HG02763 (cell line): ENCODE data around the gene STX4.

Experiments used
- ATAC-seq: cut with Tn5 transposase; IDR thresholded peaks from one replicate; pipeline ENCODE4 v1.9.1; 2021; ENCODE audit warnings: mild to moderate bottlenecking, moderate library complexity; ENCODE audit not compliant: unreplicated experiment

The STX4 gene, protein sequence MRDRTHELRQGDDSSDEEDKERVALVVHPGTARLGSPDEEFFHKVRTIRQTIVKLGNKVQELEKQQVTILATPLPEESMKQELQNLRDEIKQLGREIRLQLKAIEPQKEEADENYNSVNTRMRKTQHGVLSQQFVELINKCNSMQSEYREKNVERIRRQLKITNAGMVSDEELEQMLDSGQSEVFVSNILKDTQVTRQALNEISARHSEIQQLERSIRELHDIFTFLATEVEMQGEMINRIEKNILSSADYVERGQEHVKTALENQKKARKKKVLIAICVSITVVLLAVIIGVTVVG

GRCh38 chr16:31032736-31033708 lies at the start of gene STX4:
Gene STX4, plus strand, starts transcription at chr16:31033558. Its CDS starts 248 bp downstream, at chr16:31033806.
- peak; percentile 83 for ATAC-seq

DNA sequence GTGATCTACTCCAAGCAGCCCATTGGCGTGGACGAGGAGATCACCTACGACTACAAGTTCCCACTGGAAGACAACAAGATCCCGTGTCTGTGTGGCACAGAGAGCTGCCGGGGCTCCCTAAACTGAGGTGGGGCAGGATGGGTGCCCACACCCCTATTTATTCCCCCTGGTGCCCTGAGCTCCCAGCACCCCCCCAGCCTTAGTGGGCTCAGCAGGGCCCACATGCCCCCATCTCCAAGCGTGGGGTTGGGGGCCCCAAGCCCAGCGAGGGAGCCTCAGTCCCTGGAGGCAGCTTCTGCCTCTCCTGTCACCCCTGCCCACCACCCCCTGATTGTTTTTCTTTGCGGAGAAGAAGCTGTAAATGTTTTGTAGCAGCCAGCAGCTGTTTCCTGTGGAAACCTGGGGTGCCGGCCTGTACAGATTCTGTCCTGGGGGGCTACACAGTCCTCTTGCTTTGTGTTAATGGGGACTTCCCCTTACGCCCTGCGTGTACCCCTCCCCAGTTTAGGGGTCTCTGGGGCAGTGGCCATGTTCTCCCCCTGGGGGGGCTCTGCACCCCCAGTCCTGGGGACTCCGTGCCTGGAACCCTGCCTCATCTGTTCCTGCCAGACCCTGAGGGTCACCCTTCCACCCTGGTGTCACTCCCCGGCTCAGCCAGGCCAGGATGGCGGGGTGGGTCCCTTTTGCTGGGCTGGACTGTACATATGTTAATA lies 49.3 kb upstream of the STX4 start:
- ATAC-seq, result no peak

- peak; percentile 41 for ATAC-seq
These were observed 48.5 kb upstream of the STX4 start, which contains the start of gene HSD3B7 for GRCh38 chr16:30984669-30985400. Gene HSD3B7, plus strand, starts transcription at chr16:30985207. Its CDS starts 452 bp downstream, at chr16:30985659.

DNA sequence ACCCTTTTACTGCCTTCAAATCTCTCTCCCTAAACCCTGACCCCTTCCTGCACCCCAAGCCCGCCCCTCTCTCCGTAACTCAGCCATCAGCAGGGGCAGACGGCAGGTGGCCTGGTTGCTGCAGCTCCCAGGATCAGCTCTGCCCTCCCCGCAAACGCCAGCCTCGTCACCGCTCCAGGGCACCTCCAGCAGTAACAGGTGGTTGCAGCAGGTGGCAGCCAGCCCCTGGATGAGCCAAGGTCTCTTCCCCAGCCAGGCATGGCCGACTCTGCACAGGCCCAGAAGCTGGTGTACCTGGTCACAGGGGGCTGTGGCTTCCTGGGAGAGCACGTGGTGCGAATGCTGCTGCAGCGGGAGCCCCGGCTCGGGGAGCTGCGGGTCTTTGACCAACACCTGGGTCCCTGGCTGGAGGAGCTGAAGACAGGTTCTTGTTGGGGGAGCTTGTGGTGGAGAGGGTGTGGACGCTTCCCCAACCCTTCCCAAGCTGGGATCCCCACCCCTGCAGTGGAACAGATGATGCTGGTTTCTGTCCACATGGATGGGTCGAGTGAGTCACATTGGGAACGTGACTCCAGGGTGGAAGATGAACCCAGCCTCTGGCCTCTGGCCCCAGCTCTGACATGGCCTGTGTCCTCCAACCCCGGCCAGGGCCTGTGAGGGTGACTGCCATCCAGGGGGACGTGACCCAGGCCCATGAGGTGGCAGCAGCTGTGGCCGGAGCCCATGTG lies 47.8 kb upstream of the STX4 start:
- no peak for ATAC-seq

DNA sequence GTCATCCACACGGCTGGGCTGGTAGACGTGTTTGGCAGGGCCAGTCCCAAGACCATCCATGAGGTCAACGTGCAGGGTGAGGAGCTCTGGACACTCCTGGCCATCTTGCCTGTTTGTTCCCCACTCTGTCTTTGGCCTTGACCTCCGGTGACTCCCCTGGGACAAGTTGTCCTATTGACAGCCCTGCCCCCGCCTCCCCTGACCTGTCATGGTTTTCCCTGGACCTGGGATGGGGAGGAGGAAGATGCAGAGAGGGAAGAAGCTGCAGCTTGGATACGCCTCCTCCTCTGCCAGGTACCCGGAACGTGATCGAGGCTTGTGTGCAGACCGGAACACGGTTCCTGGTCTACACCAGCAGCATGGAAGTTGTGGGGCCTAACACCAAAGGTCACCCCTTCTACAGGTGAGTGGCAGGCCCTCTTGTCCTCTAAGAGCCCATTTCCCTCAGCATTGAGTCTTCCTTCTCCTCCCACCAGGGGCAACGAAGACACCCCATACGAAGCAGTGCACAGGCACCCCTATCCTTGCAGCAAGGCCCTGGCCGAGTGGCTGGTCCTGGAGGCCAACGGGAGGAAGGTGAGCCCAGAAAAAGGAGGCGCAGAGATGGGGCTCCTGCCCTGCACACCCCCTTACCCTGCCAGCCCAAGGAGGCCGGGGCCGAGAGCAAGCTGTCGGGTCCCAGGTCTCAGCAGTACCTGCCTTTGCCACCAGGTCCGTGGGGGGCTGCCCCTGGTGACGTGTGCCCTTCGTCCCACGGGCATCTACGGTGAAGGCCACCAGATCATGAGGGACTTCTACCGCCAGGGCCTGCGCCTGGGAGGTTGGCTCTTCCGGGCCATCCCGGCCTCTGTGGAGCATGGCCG lies 47.0 kb upstream of the STX4 start:
- ATAC-seq, result no peak

DNA sequence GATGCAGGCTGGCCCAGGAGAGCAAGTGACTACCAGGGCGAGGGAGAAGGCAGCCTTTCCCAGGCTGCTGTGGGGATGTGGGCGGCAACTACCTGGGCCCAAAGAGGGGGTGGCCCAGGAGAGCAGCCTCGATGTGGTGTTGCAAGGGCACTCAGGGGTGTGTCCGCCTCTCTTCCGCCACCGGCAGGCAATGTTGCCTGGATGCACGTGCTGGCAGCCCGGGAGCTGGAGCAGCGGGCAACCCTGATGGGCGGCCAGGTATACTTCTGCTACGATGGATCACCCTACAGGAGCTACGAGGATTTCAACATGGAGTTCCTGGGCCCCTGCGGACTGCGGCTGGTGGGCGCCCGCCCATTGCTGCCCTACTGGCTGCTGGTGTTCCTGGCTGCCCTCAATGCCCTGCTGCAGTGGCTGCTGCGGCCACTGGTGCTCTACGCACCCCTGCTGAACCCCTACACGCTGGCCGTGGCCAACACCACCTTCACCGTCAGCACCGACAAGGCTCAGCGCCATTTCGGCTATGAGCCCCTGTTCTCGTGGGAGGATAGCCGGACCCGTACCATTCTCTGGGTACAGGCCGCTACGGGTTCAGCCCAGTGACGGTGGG lies 45.7 kb upstream of the STX4 start:
- no peak for ATAC-seq

DNA sequence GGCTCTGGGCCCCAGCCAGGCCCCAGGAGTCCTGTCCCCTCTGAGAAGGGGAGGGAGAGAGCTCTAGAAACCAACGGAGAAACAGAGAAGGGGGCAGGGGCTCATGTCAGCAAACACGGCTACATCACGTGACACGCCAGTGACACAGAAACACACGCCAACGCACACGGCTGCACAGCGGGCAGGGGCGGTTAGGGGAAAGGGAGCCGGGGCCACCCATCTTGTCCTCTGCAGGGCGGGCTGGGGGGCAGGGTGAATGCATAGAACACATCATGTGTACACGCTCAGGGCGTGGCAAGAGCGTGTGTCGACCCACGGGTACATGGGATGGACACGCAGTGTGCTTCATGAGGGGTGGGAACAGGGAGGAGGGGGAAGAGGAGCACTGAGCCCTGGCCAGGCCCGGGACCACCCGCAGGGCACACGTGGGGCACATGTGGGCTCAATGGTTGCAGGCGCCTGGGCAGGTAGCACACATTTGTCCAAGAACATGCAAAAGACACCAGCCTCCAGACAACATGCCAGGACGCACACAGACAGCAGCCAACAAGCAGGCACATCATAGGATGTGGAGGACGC lies 43.8 kb upstream of the STX4 start:
- no peak for ATAC-seq

DNA sequence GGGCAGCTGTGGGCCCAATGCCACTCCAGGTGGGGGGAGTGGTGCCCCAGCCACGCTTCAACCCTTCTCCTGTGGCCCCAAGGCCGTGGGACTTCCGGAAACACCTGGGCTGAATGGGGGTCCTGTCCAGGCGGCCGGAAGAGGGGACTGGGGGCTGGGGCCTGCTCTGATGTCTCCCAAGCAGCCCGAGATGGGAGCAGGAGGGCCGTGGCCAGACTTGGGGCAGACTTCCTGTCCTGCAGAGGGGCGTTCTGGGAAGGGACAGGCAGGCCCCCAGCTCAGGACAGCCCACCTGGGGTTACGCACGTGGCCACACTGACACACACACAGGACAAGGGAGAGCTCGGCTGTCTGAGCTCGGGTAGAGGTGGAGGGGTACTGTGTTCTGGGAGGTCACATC lies 43.3 kb upstream of the STX4 start:
- ATAC-seq, result no peak

DNA sequence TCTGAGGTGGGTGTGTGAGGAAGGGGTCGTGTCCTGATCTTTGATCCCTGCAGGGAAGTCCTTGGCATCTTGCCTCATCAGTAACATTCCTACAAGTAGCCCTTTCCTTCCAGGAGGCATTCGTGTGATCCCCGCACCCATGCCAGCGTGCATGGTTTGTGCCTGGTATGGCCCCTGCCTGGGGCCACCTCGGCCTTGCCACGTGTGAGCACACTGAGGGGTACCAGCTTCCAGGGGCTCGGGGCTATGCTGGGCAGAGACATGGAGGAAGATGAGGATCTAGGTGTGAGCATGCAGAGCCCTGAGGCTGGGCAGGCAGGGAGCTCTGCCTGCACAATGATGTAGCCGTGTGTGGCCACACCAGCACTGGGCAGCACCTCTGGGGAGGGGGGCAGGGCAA lies 42.3 kb upstream of the STX4 start:
- ATAC-seq, result no peak

GRCh38 chr16:30992276-30992780 lies 41.0 kb upstream of the STX4 start:
- ATAC-seq, result no peak

DNA sequence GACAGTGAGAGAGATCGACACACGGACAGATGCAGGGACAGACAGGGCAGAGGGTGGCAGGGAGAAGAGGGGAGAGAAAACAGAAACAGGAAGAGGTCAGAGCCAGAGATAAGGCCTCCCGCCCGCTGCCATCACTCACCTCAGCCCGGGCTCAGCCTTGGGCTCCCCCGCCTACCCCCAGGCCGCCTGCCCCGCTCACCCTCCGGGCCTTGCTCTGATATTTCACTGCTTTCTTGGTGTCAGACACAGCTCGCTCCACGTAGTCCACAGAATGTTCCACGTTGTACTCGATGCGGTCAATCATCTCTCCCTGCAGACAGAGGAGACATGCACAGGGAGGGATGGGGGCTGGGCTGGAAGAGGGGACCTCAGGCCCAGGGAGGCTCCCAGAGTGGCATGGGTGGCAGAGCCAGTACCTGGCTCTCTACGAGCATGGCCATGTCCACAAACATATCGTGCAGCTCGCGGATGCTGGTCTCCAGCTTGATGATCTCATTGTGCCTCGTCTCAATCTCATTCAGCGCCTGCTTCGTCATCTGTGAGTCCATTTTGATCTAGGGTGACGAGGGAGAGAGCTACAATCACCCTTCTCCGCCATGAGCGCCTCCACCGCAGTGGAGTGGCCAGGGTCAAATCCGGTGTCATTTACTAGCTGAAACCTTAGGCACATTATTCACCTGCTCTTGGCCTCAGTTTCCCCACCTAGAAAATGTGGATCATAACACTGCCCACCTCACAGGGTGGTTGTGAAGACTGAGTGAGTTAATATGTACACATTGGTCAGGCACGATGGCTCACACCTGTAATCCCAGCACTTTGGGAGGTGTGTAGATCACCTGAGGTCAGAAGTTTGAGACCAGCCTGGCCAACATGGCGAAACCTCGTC lies 40.2 kb upstream of the STX4 start:
- ATAC-seq, result no peak

DNA sequence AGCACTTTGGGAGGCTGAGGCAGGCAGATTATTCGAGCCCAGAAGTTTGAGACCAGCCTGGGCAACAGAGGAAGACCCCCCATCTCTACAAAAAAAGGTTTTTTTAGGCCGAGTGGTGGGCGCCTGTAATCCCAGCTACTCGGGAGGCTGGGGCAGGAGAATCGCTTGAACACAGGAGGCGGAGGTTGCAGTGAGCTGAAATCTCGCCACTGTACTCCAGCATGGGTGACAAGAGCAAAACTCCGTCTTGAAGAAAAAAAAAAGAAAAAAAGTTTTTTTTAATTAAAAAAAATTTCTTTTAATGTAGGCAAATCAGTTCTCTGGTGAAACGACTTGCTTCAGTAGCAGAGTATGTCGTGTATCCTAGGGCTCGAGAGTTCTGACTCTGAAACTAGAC lies 37.4 kb upstream of the STX4 start:
- no peak for ATAC-seq

DNA sequence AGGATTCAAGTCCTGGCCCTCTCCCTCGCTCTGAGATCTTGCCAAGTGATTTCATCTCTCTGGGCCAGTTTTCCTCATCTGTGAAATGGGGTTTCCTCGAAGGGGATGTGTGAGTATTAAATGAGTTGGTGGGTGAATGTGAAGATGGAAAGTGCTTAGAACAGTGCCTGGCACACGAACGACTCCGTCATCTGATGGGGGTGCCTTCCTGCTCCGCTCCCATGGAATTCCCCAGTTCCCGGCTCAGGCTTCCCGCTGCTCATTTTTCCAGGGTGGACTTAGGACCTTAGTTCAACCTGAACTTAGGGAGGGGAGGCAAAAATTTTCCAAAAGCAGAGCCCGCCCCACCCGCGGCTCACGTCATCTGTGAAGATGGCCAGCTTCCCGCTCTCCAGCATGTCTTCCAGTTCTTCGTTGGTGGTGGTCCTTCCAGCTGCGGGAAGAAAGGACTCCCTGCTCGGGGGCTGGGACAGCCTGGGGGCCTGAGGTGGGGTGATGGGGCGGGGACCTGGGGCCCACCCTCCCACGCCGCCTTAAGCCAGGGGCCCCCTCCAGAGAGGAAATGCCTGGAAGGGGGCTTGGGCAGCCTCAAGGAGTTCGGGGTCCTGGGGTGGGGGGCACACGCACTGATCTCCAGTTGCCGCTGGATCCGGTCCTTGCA lies 36.9 kb upstream of the STX4 start:
- ATAC-seq, result no peak

DNA sequence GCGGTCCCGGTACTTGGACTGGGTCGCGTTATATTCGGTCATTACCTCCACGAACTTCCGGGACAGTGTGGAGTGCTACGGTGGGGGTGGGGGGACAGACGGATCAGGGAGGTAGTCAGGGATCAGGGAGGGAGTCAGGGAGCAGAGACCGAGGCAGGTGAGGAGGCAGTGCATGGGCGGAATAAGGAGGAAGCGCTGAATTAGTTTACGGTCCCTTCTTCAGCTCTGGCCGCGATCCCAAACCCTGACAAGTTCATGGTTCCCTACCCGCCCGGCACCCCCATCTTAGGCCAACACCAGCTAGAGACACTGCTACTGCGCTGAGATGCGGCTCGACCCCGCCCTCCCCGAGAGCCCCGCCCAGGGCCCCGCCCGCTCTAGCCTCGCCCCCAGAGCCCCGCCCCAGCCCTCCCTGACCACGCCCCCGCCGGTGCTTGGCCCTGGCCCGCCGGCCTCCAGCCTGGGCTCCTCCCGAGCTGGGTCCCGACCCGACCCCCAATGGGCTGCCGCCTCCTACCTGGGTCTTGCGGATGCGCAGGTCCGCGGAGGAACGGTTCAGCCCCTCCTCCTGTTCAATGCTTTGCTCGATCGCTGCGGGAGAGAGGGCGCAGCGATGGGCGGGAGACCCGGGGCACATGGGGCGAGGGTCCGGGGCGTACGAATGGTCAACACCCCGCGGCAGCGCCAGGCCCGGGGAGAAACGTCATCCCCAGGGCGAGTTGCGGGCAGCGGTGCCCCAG lies 36.2 kb upstream of the STX4 start:
- peak; percentile 75 for ATAC-seq

- ATAC-seq, result no peak
These were observed 35.3 kb upstream of the STX4 start for GRCh38 chr16:30997725-30998711.
